NOMO-1 treated with dmso at 0.1 percent for 144 hours (cell line): ENCODE results near the gene SPATS2.
"Not testable (repeated sequence)": the region's sequence is repeated elsewhere in the genome, so short reads cannot be mapped to it uniquely, and the experiment has no call there.

ENCODE experiments used
- DNase-seq: peaks from one replicate; lab custom pipeline; 2025; ENCODE audit not compliant: unreplicated experiment; lab: John Stamatoyannopoulos, UW

Gene SPATS2

DNA sequence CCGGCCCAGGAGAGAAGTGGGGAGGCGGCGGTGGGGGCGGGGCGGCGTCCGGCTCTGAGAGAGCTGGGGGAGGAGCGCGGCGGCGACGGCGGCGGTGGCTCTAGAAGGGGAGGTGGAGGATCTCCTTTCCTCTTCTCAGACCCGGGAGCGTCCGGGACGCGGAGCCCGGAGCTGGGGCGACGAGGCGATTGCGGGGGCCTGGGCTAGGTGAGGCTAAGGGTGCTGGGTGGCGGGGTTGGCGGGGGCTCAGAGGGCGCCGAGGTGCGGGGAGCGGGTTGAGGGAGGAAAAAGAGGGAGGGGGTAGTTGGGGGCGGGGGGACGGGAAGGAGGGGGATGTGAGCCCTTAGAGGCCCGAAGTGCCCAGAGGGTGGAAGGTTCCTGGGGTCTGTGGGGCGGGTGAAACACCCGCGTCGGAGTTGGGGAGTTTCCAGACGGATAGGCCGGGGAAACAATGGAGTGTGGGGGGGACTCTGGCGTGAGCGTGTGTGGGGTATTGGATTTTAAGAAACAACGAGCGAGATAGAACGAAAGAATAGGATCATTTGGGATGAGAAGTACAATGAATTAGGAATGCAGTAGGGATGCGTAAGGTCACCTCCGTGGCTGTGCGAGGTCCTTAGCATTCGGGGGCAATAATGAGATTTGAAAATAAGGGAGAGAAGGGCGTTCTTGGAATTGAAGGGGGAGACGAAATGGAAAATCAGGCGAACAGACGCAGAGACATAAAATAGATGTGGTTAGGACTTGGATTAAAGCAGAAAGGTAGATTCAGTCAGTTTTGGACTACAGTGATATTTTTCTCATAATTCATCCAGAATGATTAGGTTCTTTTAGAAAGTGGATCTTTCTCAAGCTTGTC is at the start of gene SPATS2:
Gene SPATS2, plus strand, starts transcription at position 82 of the 859 bp plus-strand sequence. CDS start 93,551 bp downstream, outside the sequence.
- DNase-seq = no peak

DNA sequence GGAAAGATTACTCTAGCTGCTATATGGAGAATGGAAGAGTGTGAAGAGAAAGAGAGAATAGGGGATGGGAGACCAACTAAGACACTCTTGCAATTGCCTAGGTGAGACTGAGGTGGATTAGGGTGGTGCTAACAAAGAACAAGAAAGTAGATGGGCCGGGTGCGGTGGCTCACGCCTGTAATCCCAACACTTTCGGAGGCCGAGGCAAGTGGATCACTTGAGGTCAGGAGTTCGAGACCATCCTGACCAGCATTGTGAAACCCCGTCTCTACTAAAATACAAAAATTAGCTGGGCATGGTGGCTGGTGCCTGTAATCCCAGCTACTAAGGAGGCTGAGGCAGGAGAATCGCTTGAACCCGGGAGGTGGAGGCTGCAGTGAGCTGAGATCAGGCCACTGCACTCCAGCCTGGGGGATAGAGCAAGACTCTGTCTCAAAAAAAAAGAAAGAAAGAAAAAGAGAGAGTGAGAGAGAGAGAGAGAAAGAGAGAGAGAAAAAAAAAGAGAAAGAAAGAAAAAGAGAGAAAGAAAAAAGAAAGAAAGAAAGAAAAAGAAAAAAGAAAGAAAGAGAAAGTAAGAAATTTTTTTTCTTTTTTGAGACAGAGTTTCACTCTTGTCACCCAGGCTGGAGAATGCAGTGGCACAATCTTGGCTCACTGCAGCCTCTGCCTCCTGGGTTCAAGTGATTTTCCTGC is 46.7 kb upstream of the SPATS2 start:
- not testable (repeated sequence) for DNase-seq

DNA sequence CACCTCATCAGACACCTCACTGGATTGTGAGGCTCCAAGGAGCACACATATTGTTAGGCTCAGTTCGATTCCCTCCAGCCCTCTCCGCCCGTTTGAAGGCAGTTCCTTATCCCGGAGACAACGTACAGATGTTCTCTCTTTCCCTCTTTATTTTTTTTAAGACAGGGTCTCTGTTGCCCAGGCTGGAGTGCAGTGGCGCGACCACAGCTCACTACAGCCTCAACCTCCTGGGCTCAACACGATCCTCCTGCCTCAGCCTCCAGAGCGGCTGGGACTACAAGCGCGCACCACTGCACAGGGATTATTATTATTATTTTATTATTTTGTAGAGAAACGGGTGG is 44.9 kb upstream of the SPATS2 start:
- no peak for DNase-seq

DNA sequence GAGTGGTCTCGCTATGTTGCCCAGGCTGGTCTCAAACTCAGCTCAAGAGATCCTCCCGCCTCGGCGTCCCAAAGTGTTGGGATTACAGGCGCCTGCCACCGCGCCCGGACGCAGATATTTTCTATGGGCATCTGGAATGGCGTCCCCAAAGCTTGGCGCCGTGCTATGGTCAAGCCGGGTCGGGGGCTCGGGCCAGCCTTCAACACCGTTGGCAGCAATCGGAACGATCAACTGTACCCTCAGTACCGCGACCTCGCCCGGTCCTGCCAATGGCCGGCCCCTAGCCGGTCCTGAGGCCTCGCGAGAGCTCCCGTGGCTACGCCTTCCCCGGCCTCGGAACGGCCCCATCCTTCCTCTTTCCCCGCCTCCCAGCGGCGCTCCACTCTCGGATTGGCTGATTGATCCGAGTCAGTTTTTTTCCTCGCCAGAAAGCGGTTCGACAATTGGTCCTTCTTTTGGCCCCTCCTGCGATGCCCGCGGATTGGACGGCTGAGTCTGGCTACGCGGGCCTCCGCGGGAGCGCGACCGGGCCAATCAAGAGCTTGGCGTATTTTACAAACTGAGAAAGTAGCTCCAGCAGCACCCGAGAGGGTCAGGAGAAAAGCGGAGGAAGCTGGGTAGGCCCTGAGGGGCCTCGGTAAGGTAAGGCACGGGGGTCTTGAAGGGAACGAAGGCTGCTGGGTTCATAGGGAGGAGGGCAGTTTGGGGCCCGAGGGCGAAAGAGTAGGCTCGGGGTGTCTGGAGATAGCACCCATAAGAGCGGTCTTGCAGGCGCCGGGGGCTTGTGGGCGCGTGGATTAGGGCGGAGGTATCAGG is 44.3 kb upstream of the SPATS2 start, which contains the start of gene TROAP:
Gene TROAP, plus strand, starts transcription at position 548 of the 816 bp plus-strand sequence. CDS start 354 bp downstream, outside the sequence.
- DNase-seq = peak; percentile 96

DNA sequence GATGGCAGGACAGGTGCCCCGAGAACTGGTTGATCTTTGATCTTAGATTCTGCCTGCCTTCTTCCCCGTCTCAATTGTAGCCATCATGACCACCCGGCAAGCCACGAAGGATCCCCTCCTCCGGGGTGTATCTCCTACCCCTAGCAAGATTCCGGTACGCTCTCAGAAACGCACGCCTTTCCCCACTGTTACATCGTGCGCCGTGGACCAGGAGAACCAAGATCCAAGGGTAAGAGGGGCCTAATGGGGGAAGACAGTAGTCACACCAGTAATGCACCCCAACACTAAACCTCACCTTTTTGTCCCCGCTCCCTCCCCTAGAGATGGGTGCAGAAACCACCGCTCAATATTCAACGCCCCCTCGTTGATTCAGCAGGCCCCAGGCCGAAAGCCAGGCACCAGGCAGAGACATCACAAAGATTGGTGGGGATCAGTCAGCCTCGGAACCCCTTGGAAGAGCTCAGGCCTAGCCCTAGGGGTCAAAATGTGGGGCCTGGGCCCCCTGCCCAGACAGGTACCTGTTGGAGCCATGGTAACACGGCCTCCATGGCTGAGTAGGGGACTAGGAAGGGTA is 43.7 kb upstream of the SPATS2 start:
- no peak for DNase-seq

DNA sequence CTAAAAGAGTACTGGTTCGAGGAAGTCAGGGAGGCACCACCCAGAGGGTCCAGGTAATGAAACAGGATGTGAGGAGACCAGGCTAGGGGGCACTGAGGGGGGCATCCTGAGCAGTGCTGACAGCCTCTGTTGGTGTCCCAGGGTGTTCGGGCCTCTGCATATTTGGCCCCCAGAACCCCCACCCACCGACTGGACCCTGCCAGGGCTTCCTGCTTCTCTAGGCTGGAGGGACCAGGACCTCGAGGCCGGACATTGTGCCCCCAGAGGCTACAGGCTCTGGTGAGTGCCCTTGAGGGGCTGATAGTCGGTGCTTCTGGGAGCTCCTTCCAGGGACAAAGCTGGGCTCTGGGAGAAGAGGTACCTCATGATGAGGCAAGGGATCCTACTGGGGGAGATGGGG is 41.7 kb upstream of the SPATS2 start:
- DNase-seq = no peak

DNA sequence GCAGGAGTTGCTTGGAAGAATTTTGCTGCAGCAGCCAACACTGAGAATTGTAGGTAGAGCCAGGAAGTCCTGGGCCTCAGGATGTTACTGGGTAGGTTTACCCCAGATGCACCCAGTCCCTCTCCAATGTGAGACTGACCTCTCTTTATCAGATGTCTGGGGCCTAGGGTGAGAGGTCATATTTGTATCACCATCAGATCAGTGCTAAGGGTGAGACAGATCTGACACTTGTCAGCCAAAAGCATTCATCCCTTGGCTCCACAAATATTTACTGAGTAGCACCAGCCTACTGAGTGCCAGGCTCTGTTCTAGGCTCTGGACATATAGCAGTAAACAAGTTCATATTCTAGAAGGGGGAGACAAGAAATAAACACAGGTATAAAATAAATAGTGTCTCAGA is 39.9 kb upstream of the SPATS2 start:
- DNase-seq = no peak

DNA sequence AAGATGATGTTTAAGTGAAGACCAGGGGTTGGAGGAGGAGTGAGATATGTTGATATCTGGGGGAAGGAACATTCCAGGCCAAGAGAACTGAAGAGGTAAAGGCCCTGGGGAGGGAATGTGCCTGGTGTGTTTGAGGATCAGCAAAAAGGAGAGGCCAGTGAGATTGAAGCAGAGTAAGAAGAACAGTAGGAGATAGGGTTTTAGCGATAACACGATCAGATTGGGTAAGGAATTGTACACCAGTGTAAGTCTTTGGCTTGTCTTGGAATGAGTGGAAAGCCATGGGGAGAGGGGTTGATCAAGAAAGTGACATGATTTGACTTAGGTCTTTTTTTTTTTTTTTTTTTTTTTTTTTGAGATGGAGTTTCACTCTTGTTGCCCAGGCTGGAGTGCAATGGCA is 39.4 kb upstream of the SPATS2 start:
- DNase-seq = no peak

DNA sequence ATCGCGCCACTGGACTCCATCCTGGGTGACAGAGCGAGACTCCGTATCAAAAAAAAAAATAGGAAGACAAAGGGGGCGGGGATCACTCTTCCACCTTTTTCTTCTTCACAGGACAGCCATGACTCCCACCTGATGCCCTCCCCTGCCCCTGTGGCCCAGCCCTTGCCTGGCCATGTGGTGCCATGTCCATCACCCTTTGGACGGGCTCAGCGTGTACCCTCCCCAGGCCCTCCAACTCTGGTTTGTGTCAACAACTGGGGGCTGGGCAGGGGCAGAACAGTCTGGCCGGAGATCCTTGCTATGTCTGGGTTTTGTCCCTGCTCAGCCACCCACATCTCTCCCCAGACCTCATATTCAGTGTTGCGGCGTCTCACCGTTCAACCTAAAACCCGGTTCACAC is 38.4 kb upstream of the SPATS2 start:
- DNase-seq = no peak

DNA sequence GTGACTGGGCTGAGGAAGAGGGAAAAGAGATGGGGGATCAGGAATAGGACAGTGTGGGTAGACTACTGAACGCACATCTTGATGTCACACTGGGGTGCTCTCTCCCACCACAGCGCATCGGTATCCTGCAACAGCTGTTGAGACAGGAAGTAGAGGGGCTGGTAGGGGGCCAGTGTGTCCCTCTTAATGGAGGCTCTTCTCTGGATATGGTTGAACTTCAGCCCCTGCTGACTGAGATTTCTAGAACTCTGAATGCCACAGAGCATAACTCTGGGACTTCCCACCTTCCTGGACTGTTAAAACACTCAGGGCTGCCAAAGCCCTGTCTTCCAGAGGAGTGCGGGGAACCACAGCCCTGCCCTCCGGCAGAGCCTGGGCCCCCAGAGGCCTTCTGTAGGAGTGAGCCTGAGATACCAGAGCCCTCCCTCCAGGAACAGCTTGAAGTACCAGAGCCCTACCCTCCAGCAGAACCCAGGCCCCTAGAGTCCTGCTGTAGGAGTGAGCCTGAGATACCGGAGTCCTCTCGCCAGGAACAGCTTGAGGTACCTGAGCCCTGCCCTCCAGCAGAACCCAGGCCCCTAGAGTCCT is 37.1 kb upstream of the SPATS2 start:
- DNase-seq = no peak

DNA sequence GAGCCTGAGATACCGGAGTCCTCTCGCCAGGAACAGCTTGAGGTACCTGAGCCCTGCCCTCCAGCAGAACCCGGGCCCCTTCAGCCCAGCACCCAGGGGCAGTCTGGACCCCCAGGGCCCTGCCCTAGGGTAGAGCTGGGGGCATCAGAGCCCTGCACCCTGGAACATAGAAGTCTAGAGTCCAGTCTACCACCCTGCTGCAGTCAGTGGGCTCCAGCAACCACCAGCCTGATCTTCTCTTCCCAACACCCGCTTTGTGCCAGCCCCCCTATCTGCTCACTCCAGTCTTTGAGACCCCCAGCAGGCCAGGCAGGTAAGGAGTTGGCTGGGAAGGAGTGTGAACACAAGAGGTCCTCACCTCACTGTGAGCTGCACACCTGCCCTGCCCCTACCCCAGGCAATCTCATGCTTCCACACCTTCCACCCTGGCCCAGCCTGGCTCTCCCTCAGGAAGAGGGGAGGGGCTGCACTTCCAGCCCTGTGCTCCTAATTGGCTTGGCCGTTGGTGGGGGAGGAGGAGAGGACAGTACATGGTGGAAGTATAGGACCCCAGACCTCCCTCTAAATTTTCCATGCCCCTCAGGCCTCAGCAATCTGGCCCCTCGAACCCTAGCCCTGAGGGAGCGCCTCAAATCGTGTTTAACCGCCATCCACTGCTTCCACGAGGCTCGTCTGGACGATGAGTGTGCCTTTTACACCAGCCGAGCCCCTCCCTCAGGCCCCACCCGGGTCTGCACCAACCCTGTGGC is 36.5 kb upstream of the SPATS2 start:
- no peak for DNase-seq

DNA sequence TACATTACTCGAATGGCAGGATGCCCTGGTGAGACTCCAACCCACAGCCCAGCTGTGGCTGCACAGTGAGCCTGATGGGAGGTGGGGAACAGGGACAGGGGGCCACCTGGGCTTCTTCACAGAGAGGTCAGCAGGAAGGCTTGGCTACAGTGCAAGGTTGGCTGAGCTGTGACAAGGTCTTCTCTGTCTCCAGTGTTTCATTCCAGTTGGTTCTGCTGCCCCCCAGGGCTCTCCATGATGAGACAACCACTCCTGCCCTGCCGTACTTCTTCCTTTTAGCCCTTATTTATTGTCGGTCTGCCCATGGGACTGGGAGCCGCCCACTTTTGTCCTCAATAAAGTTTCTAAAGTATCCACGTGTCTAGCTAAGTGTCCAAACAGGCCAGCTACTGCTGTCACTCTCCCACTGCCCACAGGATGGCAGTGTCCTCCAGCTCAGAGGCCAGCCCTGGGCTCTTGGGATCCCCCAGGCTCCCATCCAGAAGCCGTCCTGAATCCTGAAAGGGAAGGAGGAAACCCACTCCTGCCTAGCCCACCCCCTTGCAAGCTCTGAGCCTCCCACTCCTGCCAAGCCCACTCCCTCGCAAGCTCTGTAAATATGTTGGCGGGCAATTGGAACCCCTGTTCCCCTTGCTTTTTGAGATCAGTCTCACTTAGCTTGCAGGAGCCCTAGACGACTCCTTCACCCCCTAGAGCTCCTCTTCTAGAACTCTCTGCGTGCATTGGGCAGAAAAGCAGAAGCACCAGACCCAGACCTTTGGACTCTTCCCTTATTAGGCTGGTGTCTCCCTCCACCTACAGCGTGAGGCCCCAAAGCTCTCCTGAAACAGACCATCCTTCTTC is 35.7 kb upstream of the SPATS2 start:
- DNase-seq = peak; percentile 91

DNA sequence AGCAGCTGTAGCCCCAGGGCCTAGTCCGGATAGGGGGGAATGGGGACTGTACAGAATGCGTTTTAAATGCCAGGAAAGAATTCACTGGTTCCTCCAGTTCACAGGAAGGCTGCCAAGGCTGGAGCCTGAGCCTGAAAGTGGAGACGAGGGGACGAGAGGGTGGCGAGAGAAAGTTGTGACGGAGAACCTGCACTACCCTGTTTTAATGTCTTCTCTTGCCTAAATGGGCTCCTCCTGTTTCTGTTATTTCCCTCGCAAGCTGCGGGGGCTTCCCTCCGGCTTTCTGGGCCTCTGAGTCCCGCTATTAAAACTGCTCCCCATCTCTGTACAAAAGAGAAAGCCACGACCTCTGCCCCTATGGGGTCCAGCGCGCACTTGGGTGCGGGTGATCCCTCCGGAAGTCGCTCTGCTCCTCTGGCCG is 34.8 kb upstream of the SPATS2 start:
- no peak for DNase-seq

DNA sequence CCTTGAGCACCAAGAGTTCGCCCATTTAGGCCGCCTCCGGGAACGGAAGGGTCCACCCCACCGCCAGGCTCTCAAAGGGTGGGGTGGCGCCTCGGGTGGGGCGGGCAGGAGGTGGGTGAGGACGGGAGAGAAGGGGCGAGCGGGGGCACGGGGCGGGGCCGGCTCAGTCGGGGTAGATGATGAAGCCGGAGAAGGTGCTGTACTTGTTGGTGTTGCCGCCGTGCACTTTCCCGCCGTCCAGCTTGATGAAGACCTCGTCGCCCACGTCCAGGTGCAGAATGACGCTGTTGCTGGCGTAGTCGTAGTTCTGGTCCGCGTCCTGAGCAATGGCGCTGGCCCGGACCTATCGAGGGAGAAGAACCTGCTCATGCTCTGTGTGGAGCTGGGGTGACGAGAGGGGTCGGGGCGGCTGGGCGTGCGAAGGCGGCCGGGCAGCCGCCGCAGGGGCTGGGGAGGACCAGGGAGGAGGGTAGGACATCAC is 34.3 kb upstream of the SPATS2 start:
- DNase-seq = no peak

DNA sequence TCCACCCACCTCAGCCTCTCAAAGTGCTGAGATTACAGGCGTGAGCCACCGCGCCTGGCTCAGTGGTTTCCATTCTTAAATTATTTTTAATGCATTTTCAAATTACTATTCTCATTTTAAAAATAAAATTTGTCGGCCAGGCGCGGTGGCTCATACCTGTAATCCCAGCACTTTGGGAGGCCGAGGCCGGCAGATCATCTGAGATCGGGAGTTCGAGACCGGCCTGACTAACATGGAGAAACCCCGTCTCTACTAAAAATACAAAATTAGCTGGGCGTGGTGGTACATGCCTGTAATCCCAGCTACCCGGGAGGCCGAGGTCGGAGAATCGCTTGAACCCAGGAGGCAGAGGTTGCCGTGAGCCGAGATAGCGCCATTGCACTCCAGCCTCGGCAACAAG is 33.5 kb upstream of the SPATS2 start:
- DNase-seq = not testable (repeated sequence)

DNA sequence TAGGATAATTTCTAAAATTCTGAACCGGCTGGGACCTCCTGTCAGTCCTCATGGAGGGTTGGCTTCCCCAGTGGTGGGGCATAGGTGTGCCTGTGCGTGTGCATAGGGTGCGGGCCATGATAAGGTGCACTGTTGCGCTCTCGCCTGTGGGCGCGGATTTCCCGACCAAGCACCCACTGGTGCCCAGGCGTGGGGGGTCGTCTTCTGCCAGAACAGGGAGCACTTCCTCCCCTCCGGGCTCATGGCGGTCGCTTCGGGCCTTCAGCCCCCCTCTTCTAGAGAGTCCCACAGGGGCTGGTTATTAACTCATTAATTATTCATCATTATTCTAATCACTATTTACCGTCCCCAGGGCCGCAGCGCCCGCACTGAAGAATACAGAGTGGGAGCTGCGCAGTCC is 33.0 kb upstream of the SPATS2 start:
- DNase-seq = no peak

DNA sequence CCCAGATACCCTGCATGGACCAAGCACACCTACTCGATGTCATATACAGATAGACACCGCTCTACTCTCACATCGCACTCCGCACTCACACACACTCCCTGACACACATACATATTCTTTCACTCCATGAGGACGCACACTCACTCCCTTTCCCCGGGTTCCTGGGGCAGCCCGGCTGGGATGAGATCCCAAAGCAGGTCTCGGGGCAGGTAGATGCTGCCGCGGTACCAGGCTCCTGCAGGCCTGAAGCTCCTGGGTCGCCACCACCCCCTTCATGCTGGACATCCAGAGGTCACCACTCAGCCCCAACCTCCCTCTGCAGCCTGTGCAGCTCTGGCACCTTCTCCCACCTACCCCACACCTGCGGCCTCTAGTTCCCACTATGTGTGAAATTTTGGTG is 32.6 kb upstream of the SPATS2 start:
- no peak for DNase-seq

DNA sequence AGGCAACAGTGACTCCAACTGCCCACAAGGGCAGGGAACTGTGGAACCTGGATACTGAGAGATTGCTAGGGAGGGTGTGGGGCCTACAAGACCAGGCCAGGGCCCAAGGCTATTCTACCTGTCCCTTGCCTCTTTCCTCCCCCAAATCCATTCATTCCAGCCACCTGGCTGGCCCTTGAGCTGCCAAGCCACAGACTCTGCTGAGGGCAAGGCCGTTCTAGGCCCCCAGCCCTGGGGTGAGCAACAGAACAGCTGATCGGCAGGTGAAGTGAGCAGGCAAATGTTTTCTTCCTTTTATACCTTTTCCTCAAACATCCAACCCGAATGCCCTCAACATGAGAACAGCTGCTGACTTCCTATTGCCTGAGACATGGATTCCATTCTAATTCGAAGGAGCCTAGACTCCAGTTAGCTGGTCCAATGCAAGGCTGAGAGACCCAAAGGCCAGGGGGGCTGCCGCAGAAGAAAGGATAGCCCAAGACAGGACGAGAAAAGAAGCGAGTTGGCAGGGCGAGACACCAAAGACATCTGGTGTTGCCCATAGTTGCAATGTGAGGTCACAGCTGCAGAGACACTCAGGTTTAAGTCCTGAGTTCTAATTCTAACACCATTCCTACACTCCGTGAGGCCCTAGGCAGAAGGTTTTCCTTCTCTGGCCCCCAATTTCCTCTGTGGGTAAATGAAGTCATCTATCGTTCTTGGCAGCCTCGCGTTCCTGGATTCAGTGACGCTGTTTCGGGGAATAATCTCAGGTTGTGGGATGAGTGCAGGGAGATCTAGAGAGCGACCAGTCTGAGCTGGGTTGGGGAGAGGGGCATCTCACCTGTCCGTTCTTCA is 31.9 kb upstream of the SPATS2 start:
- DNase-seq = no peak
